Neural cell (in vitro differentiated cells): ENCODE results near the gene PGM5. TPM values are rescaled to one million over a fixed set of nuclear protein-coding genes. Genes with fewer than 3 reads are reported as not detected.

Experiments used
- H2AFZ ChIP-seq: fragments of 200-600, 300-800 bp; sonication (generic), shearing (Covaris generic); 2 replicates; pipeline ENCODE4 v1.6.0; 2014; ENCODE audit warnings: low read depth, mild to moderate bottlenecking, antibody characterized with exemption, low read length, moderate library complexity
- H3F3A ChIP-seq: fragments of 200-600 bp; shearing (Covaris generic); 2 replicates; pipeline ENCODE4 v1.6.1; 2016; ENCODE audit warnings: mild to moderate bottlenecking, moderate library complexity, mixed read lengths, antibody characterized with exemption, low read length; ENCODE audit not compliant: insufficient read depth, poor library complexity, severe bottlenecking
- H3K27ac ChIP-seq: fragments of 200-600, 300-800 bp; sonication (generic), shearing (Covaris generic); 2 replicates; pipeline ENCODE4 v1.5.1; 2014; ENCODE audit warnings: mild to moderate bottlenecking, low read length, moderate library complexity
- H3K27me3 ChIP-seq: fragments of 300-800, 200-600 bp; sonication (generic), shearing (Covaris generic); 2 replicates; pipeline ENCODE4 v1.6.0; 2014; ENCODE audit warnings: mild to moderate bottlenecking, low read depth, low read length, moderate library complexity; ENCODE audit not compliant: insufficient read depth
- H3K36me3 ChIP-seq: fragments of 300-800, 200-600 bp; sonication (generic), shearing (Covaris generic); 2 replicates; pipeline ENCODE4 v1.5.1; 2014; ENCODE audit warnings: mild to moderate bottlenecking, antibody characterized with exemption, low read length, moderate library complexity; ENCODE audit not compliant: insufficient read depth
- H3K4me2 ChIP-seq: fragments of 300-800, 200-600 bp; sonication (generic), shearing (Covaris generic); 2 replicates; pipeline ENCODE4 v1.6.0; 2014; ENCODE audit warnings: mild to moderate bottlenecking, low read length
- H3K4me3 ChIP-seq: fragments of 300-800, 200-600 bp; sonication (generic), shearing (Covaris generic); 2 replicates; pipeline ENCODE4 v1.5.1; 2014; ENCODE audit warnings: mild to moderate bottlenecking, low read length, moderate library complexity
- H3K79me2 ChIP-seq: fragments of 200-600 bp; shearing (Covaris generic); replicated peaks from 2 replicates; pipeline ENCODE4 v1.6.0; 2014; ENCODE audit warnings: mild to moderate bottlenecking, low read length, moderate library complexity; ENCODE audit not compliant: insufficient read depth
- H3K9ac ChIP-seq: fragments of 300-800, 200-600 bp; sonication (generic), shearing (Covaris generic); 2 replicates; pipeline ENCODE4 v1.6.1; 2016; ENCODE audit warnings: mild to moderate bottlenecking, low read length, mixed read lengths
- H3K9me2 ChIP-seq: fragments of 200-600 bp; shearing (Covaris generic); 2 replicates; pipeline ENCODE4 v1.6.1; 2016; ENCODE audit warnings: mild to moderate bottlenecking, low read length, mixed read lengths; ENCODE audit not compliant: insufficient read depth
- H3K9me3 ChIP-seq: fragments of 200-600, 300-800 bp; sonication (generic), shearing (Covaris generic); 2 replicates; pipeline ENCODE4 v1.6.1; 2016; ENCODE audit warnings: mild to moderate bottlenecking, mixed run types, low read length, moderate library complexity, mixed read lengths
- H4K20me1 ChIP-seq: fragments of 200-600 bp; shearing (Covaris generic); 2 replicates; pipeline ENCODE4 v1.6.1; 2016; ENCODE audit warnings: mild to moderate bottlenecking, mixed run types; ENCODE audit not compliant: insufficient read depth
- CTCF ChIP-seq: fragments of 450-650 bp; IDR thresholded peaks from 2 replicates; pipeline ENCODE4 v1.5.1; 2014; ENCODE audit warnings: antibody characterized with exemption, mild to moderate bottlenecking, moderate library complexity; ENCODE audit not compliant: poor library complexity, severe bottlenecking
- EP300 ChIP-seq: fragments of 450-650 bp; conservative IDR thresholded peaks from 2 replicates; pipeline ENCODE4 v1.6.1; 2014; ENCODE audit warnings: antibody characterized with exemption, mild to moderate bottlenecking, moderate library complexity; ENCODE audit not compliant: poor library complexity, severe bottlenecking
- EZH2 ChIP-seq: fragments of 200-600, 300-800 bp; shearing (Covaris generic), sonication (generic); IDR thresholded peaks from 2 replicates; pipeline ENCODE4 v1.6.1; 2014; ENCODE audit warnings: antibody characterized with exemption, low read length, borderline replicate concordance, mild to moderate bottlenecking; ENCODE audit not compliant: insufficient read depth, poor library complexity, severe bottlenecking
- MXI1 ChIP-seq: fragments of 450-650 bp; conservative IDR thresholded peaks from 2 replicates; pipeline ENCODE4 v1.6.1; 2014; ENCODE audit warnings: antibody characterized with exemption, mild to moderate bottlenecking; ENCODE audit not compliant: poor library complexity, severe bottlenecking
- POLR2AphosphoS5 ChIP-seq: IDR thresholded peaks from 2 replicates; pipeline ENCODE4 v1.6.1; 2012
- RAD21 ChIP-seq: fragments of 450-650 bp; conservative IDR thresholded peaks from 2 replicates; pipeline ENCODE4 v1.6.1; 2014; ENCODE audit warnings: antibody characterized with exemption, mild to moderate bottlenecking, moderate library complexity
- REST ChIP-seq: IDR thresholded peaks from 2 replicates; pipeline ENCODE4 v1.6.1; 2012; ENCODE audit warnings: borderline replicate concordance
- SMC3 ChIP-seq: fragments of 450-650 bp; conservative IDR thresholded peaks from 2 replicates; pipeline ENCODE4 v1.6.1; 2014; ENCODE audit warnings: antibody characterized with exemption, mild to moderate bottlenecking, moderate library complexity; ENCODE audit not compliant: poor library complexity
- TAF1 ChIP-seq: IDR thresholded peaks from 2 replicates; pipeline ENCODE4 v1.6.1; 2012; ENCODE audit warnings: low read depth
- polyA plus RNA-seq: library from polyadenylated mRNA; depleted of rRNA; stranded (reverse); fragments of >200 nt; gene quantifications from 2 replicates; pipeline ENCODE4 v1.2.3, GENCODE V29; 2014

Gene PGM5
- polyA plus RNA-seq, 1 donor from 2014 or later, result not detected

GRCh38 chr9:68489646-68490045 lies 133.2 kb downstream of the PGM5 start:
- no peaks in the 10 kb centered on the region for H3K27me3 ChIP-seq
- TF ChIP-seq CTCF (no peak), EP300 (no peak), EZH2 (no peak), POLR2AphosphoS5 (no peak), REST (no peak), SMC3 (no peak), MXI1 (no peak), RAD21 (no peak), TAF1 (no peak)

GRCh38 chr9:68492806-68493205 lies 136.4 kb downstream of the PGM5 start:
- Histone ChIP-seq H4K20me1 (no peaks in the 10 kb centered on the region), H3K4me3 (no peak overlapping the region), H3K9me2 (no peaks in the 10 kb centered on the region), H3K27ac (no peak overlapping the region), H3K27me3 (no peaks in the 10 kb centered on the region), H3K4me2 (no peak overlapping the region), H3K36me3 (no peaks in the 10 kb centered on the region), H3K79me2 (no peaks in the 10 kb centered on the region), H2AFZ (no peak overlapping the region), H3F3A (no peaks in the 10 kb centered on the region), H3K9ac (no peak overlapping the region), H3K9me3 (no peaks in the 10 kb centered on the region)
- TF ChIP-seq SMC3 (no peak), RAD21 (no peak), EZH2 (no peak), EP300 (no peak)

More at GRCh38 chr9:68489646-68490045, 133.2 kb downstream of the PGM5 start:
- H3K36me3 ChIP-seq, result no peaks in the 10 kb centered on the region
- H3K9me2 ChIP-seq, result no peaks in the 10 kb centered on the region
- no peak overlapping the region for H3K9ac ChIP-seq
- no peaks in the 10 kb centered on the region for H3K79me2 ChIP-seq
- H3K4me3 ChIP-seq, result no peak overlapping the region
- no peaks in the 10 kb centered on the region for H3K9me3 ChIP-seq
- H3K4me2 ChIP-seq, result no peak overlapping the region
- H3K27ac ChIP-seq, result no peak overlapping the region
- H2AFZ ChIP-seq, result no peak overlapping the region
- no peaks in the 10 kb centered on the region for H3F3A ChIP-seq
- H4K20me1 ChIP-seq, result no peaks in the 10 kb centered on the region

- no peaks in the 10 kb centered on the region for H3K79me2 ChIP-seq
- H4K20me1 ChIP-seq, result no peaks in the 10 kb centered on the region
- H2AFZ ChIP-seq, result no peak overlapping the region
- no peak overlapping the region for H3K4me2 ChIP-seq
- H3K27me3 ChIP-seq, result no peaks in the 10 kb centered on the region
- no peaks in the 10 kb centered on the region for H3K36me3 ChIP-seq
- TF ChIP-seq TAF1 (no peak), MXI1 (no peak), POLR2AphosphoS5 (no peak)
- no peaks in the 10 kb centered on the region for H3K9me2 ChIP-seq
- H3K4me3 ChIP-seq, result no peak overlapping the region
- no peak overlapping the region for H3K9ac ChIP-seq
- no peaks in the 10 kb centered on the region for H3F3A ChIP-seq
- H3K27ac ChIP-seq, result no peak overlapping the region
- H3K9me3 ChIP-seq, result no peaks in the 10 kb centered on the region
These were observed 137.1 kb downstream of the PGM5 start for GRCh38 chr9:68493541-68493940.
